Smooth muscle cell (in vitro differentiated cells): ENCODE measurements around the gene AKIRIN2. TPM values are rescaled to one million over a fixed set of nuclear protein-coding genes. Genes with fewer than 3 reads are reported as not detected.
A peak's percentile ranks its signal among the peaks of the same experiment; 100 is the strongest.

Experiments
- DNase-seq: peaks from one replicate; lab custom pipeline; 2025; ENCODE audit not compliant: unreplicated experiment; lab: John Stamatoyannopoulos, UW
- H2AFZ ChIP-seq: fragments of 200-600 bp; sonication (generic); 2 replicates; pipeline ENCODE4 v1.6.0; 2016; ENCODE audit warnings: antibody characterized with exemption, low read depth, mild to moderate bottlenecking
- H3F3A ChIP-seq: fragments of 200-600 bp; sonication (generic); 2 replicates; pipeline ENCODE4 v1.6.0; 2017; ENCODE audit warnings: antibody characterized with exemption, low read depth
- H3K27ac ChIP-seq: fragments of 200-600 bp; sonication (generic); 2 replicates; pipeline ENCODE4 v1.5.1; 2016; ENCODE audit warnings: low read depth, mild to moderate bottlenecking
- H3K27me3 ChIP-seq: fragments of 200-600 bp; sonication (generic); 2 replicates; pipeline ENCODE4 v1.6.1; 2016; ENCODE audit warnings: low read depth, mild to moderate bottlenecking
- H3K36me3 ChIP-seq: fragments of 200-600 bp; sonication (generic); 2 replicates; pipeline ENCODE4 v1.5.1; 2016; ENCODE audit warnings: low read depth
- H3K4me1 ChIP-seq: fragments of 200-600 bp; sonication (generic); 2 replicates; pipeline ENCODE4 v1.5.1; 2016; ENCODE audit warnings: low read depth
- H3K4me2 ChIP-seq: fragments of 200-600 bp; sonication (generic); 2 replicates; pipeline ENCODE4 v1.6.0; 2016; ENCODE audit warnings: mild to moderate bottlenecking
- H3K4me3 ChIP-seq: fragments of 200-600 bp; sonication (generic); 2 replicates; pipeline ENCODE4 v1.5.1; 2016; ENCODE audit warnings: mild to moderate bottlenecking
- H3K79me2 ChIP-seq: fragments of 200-600 bp; sonication (generic); 2 replicates; pipeline ENCODE4 v1.6.0; 2016; ENCODE audit warnings: low read depth, mild to moderate bottlenecking
- H3K9ac ChIP-seq: fragments of 200-600 bp; sonication (generic); 2 replicates; pipeline ENCODE4 v1.6.0; 2016; ENCODE audit warnings: low read depth
- H3K9me3 ChIP-seq: fragments of 200-600 bp; sonication (generic); replicated peaks from 2 replicates; pipeline ENCODE4 v1.5.1; 2016; ENCODE audit warnings: low read depth
- H4K20me1 ChIP-seq: fragments of 200-600 bp; sonication (generic); 2 replicates; pipeline ENCODE4 v1.6.0; 2016; ENCODE audit warnings: low read depth
- WGBS: methylation state at CpG from one replicate; pipeline ENCODE4 v1.1.7; 2016; ENCODE audit warnings: low lambda C conversion rate; 5-methylcytosine and 5-hydroxymethylcytosine counted together
- polyA plus RNA-seq: library from polyadenylated mRNA; unstranded; fragments of >200 nt; fragmentation: Nextera tagmentation; extraction: Ambion mirVana; gene quantifications from 2 replicates; pipeline ENCODE4 v1.2.1, GENCODE V29; 2016
- total RNA-seq: library from RNA; depleted of rRNA; stranded (reverse); fragments of >200 nt; gene quantifications from 2 replicates; pipeline ENCODE4 v1.2.3, GENCODE V29; 2014
- TF ChIP-seq, protein P1 (sequence below): fragments of 200-600 bp; sonication (generic); IDR thresholded peaks from 2 replicates; pipeline ENCODE4 v1.5.1; 2017; ENCODE audit warnings: borderline replicate concordance, mild to moderate bottlenecking, antibody characterized with exemption; ENCODE audit not compliant: insufficient read depth, poor library complexity, severe bottlenecking

Gene AKIRIN2
- total and polyA plus RNA-seq, 2 experiments from 2014 or later = 29.6 to 60.3 TPM

DNA sequence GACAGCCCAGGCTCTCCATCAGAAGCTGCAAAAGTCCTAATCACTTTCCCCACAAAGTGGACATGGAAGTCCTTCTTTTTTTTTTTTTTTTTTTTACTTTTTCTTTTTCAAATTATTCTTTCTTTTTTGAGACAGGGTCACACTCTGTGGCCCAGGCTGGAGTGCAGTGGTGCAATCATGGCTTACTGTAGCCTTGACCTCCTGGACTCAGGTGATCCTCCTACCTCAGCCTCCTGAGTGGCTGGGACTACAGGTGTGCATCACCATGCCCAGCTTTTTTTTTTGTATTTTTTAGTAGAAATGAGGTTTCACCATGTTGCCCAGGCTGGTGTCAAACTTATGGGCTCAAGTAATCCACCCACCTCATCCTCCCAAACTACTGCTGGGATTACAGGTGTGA, 29.0 kb upstream of the AKIRIN2 start:
- Histone ChIP-seq H3K4me1 (no peaks in the 10 kb centered on the region), H3K4me3 (no peak overlapping the region), H3K36me3 (no peaks in the 10 kb centered on the region), H3K9me3 (no peaks in the 10 kb centered on the region), H3F3A (no peaks in the 10 kb centered on the region), H2AFZ (no peak overlapping the region), H3K4me2 (no peak overlapping the region), H3K9ac (no peak overlapping the region), H4K20me1 (no peaks in the 10 kb centered on the region), H3K27ac (no peak overlapping the region), H3K27me3 (no peaks in the 10 kb centered on the region), H3K79me2 (no peaks in the 10 kb centered on the region)
- DNase-seq = no peak
- TF ChIP-seq, protein P1, sequence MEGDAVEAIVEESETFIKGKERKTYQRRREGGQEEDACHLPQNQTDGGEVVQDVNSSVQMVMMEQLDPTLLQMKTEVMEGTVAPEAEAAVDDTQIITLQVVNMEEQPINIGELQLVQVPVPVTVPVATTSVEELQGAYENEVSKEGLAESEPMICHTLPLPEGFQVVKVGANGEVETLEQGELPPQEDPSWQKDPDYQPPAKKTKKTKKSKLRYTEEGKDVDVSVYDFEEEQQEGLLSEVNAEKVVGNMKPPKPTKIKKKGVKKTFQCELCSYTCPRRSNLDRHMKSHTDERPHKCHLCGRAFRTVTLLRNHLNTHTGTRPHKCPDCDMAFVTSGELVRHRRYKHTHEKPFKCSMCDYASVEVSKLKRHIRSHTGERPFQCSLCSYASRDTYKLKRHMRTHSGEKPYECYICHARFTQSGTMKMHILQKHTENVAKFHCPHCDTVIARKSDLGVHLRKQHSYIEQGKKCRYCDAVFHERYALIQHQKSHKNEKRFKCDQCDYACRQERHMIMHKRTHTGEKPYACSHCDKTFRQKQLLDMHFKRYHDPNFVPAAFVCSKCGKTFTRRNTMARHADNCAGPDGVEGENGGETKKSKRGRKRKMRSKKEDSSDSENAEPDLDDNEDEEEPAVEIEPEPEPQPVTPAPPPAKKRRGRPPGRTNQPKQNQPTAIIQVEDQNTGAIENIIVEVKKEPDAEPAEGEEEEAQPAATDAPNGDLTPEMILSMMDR = no peak

DNA sequence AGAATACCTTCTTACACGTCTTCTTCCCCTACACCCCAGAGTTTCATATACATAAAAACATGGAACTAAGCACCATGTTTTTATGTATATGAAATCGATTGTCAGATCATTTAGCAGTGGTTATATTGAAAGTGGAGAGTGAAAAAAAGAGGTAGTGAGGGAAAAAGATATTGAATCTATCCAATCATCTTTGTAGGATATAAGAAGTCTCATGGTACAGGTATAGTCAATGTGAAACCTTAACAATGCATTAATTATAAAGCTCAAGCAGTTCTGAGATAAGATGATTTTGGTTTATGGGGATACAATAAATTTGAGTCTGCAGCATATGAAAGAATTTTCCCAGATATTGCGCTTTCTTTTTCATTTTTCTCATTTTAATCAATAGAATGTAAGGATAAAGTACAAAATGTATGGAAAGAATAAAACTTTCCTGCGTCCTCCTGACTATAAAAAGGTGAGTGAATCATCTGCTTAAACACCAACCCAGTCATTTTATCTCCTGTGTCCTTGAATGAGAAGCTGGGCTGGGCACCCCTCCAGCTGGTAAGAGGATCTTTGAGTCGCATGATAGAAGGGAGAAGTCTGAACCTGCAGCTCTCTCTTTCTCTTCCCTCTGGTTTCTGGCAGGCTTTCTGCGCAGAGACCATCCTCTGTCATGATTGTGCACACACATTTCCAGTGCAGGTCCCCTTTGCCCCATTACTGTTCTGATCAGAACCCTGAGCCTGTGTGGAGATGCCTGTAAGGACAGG, 28.1 kb upstream of the AKIRIN2 start:
- Histone ChIP-seq H3K4me3 (no peak overlapping the region), H3K27ac (no peak overlapping the region)

DNA sequence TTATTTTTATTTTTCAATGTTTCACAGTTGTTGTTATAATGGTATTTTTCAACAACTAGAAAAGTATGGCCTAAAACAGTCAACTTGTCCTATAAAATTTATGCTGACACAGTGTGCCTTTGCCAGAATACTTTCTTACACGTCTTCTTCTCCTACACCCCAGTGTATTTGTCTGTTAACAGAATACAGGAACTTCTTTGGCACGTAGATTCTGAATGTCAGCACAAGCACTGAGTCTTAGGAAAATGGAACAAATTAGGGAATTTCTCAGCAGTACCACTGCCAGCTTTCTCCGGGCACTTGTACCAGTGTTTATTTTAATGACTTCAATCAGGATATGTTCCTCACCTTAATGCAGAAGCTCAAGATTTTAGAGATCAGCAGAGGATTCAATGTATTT, 26.7 kb upstream of the AKIRIN2 start:
- 79% methylated on average over 3 of the region's 3 CpGs for WGBS
- Histone ChIP-seq H2AFZ (peak overlapping the region; percentile 21), H3K4me3 (no peak overlapping the region), H3K79me2 (no peaks in the 10 kb centered on the region), H3F3A (no peaks in the 10 kb centered on the region), H3K9ac (no peak overlapping the region), H3K27ac (no peak overlapping the region), H3K36me3 (no peaks in the 10 kb centered on the region), H3K27me3 (no peaks in the 10 kb centered on the region), H3K4me2 (no peak overlapping the region), H3K9me3 (no peaks in the 10 kb centered on the region), H4K20me1 (no peaks in the 10 kb centered on the region), H3K4me1 (peaks cover 3% of the 10 kb centered on the region)
- DNase-seq = no peak
- TF ChIP-seq, protein P1 = no peak

More for the DNA sequence above, 28.1 kb upstream of the AKIRIN2 start:
- no peaks in the 10 kb centered on the region for H3F3A ChIP-seq
- DNase-seq = no peak
- H3K9ac ChIP-seq = no peak overlapping the region
- WGBS = 89% methylated on average over 6 of the region's 6 CpGs
- no peaks in the 10 kb centered on the region for H3K9me3 ChIP-seq
- H3K27me3 ChIP-seq = no peaks in the 10 kb centered on the region
- no peaks in the 10 kb centered on the region for H3K36me3 ChIP-seq
- no peak overlapping the region for H2AFZ ChIP-seq
- H3K4me1 ChIP-seq = no peaks in the 10 kb centered on the region
- no peak overlapping the region for H3K4me2 ChIP-seq
- H4K20me1 ChIP-seq = no peaks in the 10 kb centered on the region
- no peaks in the 10 kb centered on the region for H3K79me2 ChIP-seq
- TF ChIP-seq, protein P1 = no peak
